Vagina (tissue), 2 donors: ENCODE data around the gene HESX1.

Experiments used
- POLR2A ChIP-seq, 2 donors: fragments of 450-650 bp; IDR thresholded peaks; one replicate each; pipeline ENCODE4 v1.6.1; 2017; ENCODE audit warnings: antibody characterized with exemption in 2 of 2, mild to moderate bottlenecking in 2 of 2, moderate library complexity in 2 of 2
- POLR2AphosphoS5 ChIP-seq, 2 donors: sonication (generic); formaldehyde crosslinking; IDR thresholded peaks; one replicate each; pipeline ENCODE4 v1.9.0; 2017; ENCODE audit warnings: antibody characterized with exemption in 2 of 2, mild to moderate bottlenecking in 2 of 2, low read depth in 1 of 2; ENCODE audit not compliant: insufficient read depth in 1 of 2
- TF ChIP-seq, protein P1 (sequence below), 3 experiments: fragments of 450-650 bp in 2 of 3; fragments of 200-600 bp in 1 of 3; sonication (generic) in 1 of 3; IDR thresholded peaks; one replicate each; pipeline ENCODE4 v1.5.1; 2017 to 2019; ENCODE audit warnings: antibody characterized with exemption in 3 of 3, mild to moderate bottlenecking in 2 of 3, moderate library complexity in 2 of 3

DNA sequence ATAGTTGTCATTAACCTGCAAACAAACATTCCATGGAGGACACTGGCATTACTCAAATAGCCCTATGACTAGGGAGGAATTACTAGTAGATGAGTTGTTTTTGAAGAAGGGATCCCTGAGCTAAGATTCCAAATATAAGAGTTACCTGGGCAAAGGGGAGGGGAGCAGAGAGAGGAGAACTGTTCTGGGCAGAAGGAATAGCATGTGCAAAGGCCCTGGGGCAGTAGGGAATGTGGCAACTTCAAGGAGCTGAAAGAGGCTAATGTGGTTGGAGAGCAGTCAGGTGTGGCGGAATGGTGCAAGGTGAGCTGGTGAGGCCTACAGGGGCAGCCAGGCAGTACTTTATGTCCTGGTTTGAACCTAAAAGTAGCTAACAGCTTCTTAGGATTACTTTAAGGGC lies 28.8 kb downstream of the HESX1 start:
- TF ChIP-seq, protein P1, sequence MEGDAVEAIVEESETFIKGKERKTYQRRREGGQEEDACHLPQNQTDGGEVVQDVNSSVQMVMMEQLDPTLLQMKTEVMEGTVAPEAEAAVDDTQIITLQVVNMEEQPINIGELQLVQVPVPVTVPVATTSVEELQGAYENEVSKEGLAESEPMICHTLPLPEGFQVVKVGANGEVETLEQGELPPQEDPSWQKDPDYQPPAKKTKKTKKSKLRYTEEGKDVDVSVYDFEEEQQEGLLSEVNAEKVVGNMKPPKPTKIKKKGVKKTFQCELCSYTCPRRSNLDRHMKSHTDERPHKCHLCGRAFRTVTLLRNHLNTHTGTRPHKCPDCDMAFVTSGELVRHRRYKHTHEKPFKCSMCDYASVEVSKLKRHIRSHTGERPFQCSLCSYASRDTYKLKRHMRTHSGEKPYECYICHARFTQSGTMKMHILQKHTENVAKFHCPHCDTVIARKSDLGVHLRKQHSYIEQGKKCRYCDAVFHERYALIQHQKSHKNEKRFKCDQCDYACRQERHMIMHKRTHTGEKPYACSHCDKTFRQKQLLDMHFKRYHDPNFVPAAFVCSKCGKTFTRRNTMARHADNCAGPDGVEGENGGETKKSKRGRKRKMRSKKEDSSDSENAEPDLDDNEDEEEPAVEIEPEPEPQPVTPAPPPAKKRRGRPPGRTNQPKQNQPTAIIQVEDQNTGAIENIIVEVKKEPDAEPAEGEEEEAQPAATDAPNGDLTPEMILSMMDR (IDR thresholded peaks at IDR 0.05), result no peak
- TF ChIP-seq POLR2AphosphoS5 (IDR thresholded peaks at IDR 0.05; ENCODE audit: insufficient read depth in 1 of 2, low read depth in 1 of 2) (no peak), POLR2A (IDR thresholded peaks at IDR 0.05) (no peak)
